ENCODE data around the gene MAPK10.

MAPK10 gene

DNA sequence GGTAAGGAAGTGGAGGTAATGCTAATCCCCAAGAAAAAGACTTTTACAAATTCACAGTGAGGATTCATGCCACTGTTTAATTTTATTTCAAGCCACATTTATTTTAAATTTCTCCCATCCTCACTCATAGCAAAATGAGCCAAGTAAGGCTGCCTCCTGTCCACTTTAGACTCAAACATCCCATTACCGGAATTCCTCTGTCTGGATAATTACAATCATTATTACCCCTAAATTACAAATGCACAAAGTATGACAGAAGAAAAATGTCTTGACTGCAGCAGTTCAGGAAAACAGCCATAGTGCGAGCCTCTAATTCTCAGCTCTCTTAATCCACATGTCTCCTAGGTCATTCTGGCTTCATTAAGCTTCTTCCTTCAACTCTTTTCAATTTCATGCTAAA lies 57.0 kb downstream of the MAPK10 start:
- TF ChIP-seq, protein P1, sequence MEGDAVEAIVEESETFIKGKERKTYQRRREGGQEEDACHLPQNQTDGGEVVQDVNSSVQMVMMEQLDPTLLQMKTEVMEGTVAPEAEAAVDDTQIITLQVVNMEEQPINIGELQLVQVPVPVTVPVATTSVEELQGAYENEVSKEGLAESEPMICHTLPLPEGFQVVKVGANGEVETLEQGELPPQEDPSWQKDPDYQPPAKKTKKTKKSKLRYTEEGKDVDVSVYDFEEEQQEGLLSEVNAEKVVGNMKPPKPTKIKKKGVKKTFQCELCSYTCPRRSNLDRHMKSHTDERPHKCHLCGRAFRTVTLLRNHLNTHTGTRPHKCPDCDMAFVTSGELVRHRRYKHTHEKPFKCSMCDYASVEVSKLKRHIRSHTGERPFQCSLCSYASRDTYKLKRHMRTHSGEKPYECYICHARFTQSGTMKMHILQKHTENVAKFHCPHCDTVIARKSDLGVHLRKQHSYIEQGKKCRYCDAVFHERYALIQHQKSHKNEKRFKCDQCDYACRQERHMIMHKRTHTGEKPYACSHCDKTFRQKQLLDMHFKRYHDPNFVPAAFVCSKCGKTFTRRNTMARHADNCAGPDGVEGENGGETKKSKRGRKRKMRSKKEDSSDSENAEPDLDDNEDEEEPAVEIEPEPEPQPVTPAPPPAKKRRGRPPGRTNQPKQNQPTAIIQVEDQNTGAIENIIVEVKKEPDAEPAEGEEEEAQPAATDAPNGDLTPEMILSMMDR (IDR thresholded peaks at IDR 0.05; ENCODE audit: insufficient read depth, missing control alignments): no peak
- DNase-seq (ENCODE audit: insufficient read length, low spot score) (no peak), FAIRE-seq (no peak)

DNA sequence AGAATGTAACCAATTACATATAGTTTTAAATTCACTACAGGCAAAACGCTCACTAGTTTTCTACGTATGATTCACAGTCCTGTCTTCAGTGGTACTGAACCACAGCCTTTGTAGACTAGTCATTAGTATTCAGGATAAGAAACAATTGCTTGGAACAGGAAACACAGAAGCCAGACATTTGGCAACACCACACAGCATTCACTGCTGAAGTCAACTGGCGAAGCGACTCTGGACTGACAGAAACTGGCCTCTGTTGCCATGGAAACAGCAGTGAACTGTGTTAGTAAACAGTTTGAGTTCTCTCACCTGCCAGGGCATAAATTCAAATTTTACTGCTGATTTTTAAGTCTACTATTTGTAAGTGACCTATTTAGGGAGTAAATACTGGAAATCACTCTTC lies 57.6 kb downstream of the MAPK10 start:
- FAIRE-seq (no peak), DNase-seq (ENCODE audit: insufficient read length, low spot score) (no peak)
- TF ChIP-seq, protein P1 (IDR thresholded peaks at IDR 0.05; ENCODE audit: insufficient read depth, missing control alignments): no peak

DNA sequence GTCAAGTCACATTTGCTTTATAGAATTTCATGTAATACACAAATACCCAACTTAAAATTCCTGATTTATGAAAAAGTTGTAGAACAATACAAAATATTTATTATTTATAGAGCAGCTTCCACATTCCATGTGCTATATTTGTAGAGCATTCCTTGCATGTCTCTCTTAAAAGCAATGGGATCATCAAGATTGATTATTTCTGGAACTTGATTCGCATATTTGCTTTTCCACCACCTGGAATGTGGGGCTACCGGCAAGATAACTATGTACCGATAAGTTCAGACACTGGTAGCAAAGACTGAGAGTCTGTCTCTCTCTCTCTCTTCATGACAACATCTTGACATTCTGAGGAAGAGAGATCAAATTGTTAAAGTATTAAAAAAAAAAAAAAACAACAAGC lies 59.3 kb downstream of the MAPK10 start:
- TF ChIP-seq, protein P1 (IDR thresholded peaks at IDR 0.05; ENCODE audit: insufficient read depth, missing control alignments): no peak
- FAIRE-seq: no peak
- no peak for DNase-seq (ENCODE audit: insufficient read length, low spot score)

DNA sequence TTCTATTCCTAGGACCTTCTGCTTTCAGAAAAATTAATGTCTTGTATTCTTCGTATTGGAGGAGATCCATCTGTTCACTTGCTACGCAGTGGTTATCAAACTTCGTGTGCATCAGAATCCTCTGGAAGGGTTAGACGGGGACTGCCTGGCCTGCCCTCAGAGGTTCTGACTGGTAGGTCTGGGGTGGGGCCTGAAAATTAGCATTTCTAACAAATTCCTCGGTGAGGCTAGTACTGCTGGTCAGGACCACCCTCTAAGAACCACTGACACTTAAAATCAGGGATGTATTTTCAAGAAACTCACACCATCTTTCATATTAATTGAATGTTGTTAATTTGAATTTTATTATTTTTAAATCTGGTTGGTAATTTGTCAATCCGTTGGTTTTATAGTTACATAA lies 63.0 kb downstream of the MAPK10 start:
- FAIRE-seq: no peak

DNA sequence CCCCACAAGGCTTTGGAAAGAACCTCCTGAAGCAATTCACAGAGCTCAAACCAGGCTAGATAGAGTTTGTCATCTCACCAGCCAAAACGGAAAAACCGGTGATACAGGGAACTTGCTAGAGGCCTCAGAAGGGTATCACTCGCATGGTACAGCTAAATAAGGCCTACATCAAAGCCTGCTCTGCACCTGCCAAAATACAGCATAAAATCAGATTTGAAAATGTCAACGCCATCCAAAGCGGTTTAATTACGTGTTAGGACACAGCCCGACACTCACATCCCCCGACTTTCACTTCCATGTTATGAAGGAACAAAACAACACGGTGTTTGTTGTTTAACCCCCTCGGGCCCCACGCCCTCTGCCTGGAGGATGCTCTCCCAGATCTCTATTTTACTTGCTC lies 65.0 kb downstream of the MAPK10 start:
- FAIRE-seq (no peak), DNase-seq (ENCODE audit: insufficient read length, low spot score) (no peak)
- TF ChIP-seq, protein P1 (IDR thresholded peaks at IDR 0.05; ENCODE audit: insufficient read depth, missing control alignments): no peak

More for the DNA sequence above, 63.0 kb downstream of the MAPK10 start:
- DNase-seq (ENCODE audit: insufficient read length, low spot score): no peak
- TF ChIP-seq, protein P1 (IDR thresholded peaks at IDR 0.05; ENCODE audit: insufficient read depth, missing control alignments): no peak

DNA sequence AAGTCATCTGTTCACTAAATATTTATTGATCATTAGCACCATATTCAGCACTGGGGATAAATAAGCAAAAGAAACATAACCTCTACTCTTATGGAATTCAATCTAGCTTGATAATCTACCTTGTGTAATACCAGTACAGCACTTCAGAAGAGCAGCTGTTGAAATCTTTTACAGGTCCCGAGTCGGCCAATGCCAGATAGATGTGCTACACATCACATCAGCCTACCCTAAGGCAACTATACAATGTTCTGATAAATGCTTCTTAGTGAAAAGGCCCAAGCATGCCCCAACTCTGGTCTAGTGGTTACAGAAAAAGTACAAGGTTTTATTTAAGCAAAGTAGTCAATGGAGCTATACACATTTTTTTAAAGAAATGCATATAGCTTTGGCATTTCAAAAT lies 68.7 kb downstream of the MAPK10 start:
- TF ChIP-seq, protein P1 (IDR thresholded peaks at IDR 0.05; ENCODE audit: insufficient read depth, missing control alignments): no peak
- FAIRE-seq (no peak), DNase-seq (ENCODE audit: insufficient read length, low spot score) (no peak)

- FAIRE-seq (no peak), DNase-seq (ENCODE audit: insufficient read length, low spot score) (no peak)
- TF ChIP-seq, protein P1 (IDR thresholded peaks at IDR 0.05; ENCODE audit: insufficient read depth, missing control alignments): no peak
Measured at GRCh38 chr4:86286726-86287125, 73.1 kb downstream of the MAPK10 start.

Data from D721Med (cell line).